Suprapubic skin (tissue), 4 donors: ENCODE data around the gene TXNDC2.

Experiments used
- EP300 ChIP-seq: sonication (generic); formaldehyde crosslinking; IDR thresholded peaks from one replicate; pipeline ENCODE4 v1.6.1; 2017; ENCODE audit warnings: antibody characterized with exemption
- POLR2A ChIP-seq, 2 donors: fragments of 450-650 bp; IDR thresholded peaks; one replicate each; pipeline ENCODE4 v1.6.1; 2017; ENCODE audit warnings: antibody characterized with exemption in 2 of 2, mild to moderate bottlenecking in 2 of 2, moderate library complexity in 2 of 2
- POLR2AphosphoS5 ChIP-seq, 3 donors: sonication (generic); formaldehyde crosslinking; IDR thresholded peaks; one replicate each; pipeline ENCODE4 v1.6.1; 2017; ENCODE audit warnings: antibody characterized with exemption in 3 of 3
- TF ChIP-seq, protein P1 (sequence below), 2 donors: fragments of 200-600 bp in 1 of 2; fragments of 450-650 bp in 1 of 2; sonication (generic) in 1 of 2; IDR thresholded peaks; one replicate each; pipeline ENCODE4 v1.5.1; 2016 to 2019; ENCODE audit warnings: antibody characterized with exemption in 2 of 2, mild to moderate bottlenecking in 1 of 2, moderate library complexity in 1 of 2

DNA sequence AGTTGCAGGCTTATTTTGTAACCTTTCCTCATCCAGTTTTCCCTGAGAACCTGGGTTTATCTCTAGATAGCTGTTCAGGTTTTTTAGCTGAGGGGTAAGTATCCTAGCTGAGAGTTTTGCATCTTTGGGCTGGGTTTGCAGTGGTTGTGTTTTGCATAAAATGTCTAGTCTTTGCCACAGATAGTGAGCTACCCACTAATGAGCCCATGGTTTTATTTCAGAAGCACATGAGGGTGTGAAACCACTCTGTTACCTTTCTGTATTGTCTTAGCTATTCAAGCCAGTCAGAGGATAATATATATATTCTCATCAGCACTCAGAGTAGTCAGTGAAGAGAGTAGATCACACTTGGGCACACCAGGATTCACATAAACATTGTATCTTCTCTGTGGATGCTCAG, 24.6 kb upstream of the TXNDC2 start:
- TF ChIP-seq, protein P1, sequence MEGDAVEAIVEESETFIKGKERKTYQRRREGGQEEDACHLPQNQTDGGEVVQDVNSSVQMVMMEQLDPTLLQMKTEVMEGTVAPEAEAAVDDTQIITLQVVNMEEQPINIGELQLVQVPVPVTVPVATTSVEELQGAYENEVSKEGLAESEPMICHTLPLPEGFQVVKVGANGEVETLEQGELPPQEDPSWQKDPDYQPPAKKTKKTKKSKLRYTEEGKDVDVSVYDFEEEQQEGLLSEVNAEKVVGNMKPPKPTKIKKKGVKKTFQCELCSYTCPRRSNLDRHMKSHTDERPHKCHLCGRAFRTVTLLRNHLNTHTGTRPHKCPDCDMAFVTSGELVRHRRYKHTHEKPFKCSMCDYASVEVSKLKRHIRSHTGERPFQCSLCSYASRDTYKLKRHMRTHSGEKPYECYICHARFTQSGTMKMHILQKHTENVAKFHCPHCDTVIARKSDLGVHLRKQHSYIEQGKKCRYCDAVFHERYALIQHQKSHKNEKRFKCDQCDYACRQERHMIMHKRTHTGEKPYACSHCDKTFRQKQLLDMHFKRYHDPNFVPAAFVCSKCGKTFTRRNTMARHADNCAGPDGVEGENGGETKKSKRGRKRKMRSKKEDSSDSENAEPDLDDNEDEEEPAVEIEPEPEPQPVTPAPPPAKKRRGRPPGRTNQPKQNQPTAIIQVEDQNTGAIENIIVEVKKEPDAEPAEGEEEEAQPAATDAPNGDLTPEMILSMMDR (IDR thresholded peaks at IDR 0.05): no peak
- TF ChIP-seq EP300: no peak
- TF ChIP-seq POLR2A (IDR thresholded peaks at IDR 0.05): no peak
- no peak for TF ChIP-seq POLR2AphosphoS5 (IDR thresholded peaks at IDR 0.05)
